NCI-H69 (cell line): Measurements from ENCODE around the gene COL5A1.

Experiments
- DNase-seq: peaks from one replicate; lab custom pipeline; 2025; lab: John Stamatoyannopoulos, UW

The COL5A1 gene

DNA sequence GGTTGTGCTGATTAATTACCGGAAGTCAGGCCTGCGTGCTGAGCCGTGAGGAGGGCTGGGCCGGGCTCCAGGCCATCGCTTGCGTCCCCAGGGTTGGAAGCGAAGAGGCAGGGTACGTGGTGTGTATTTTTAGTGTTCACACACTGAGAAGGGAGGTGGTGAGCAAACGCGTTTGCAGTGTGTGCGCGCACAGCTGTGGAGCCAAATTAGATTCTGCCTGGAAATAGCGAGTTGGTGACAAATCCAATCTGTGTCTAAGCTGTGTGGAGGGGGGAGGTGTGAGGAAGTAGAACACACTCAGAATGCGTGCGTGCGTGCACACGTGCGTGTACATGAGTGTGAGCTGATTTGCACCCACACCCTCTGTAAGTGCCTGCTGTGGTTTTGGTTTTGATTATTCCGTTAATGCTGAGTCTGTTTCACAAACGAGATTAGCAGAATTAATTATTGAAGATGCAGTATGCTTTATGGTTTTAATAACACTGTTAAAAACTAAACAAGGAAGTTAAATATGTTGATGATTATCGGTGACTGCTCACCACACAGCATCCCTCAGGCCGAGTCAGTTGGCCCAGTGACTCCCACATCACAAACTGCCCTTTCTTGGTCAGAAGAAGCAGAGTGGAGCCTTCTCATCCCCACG is 127.2 kb downstream of the COL5A1 start:
- no peak for DNase-seq

- no peak for DNase-seq
Measured at GRCh38 chr9:134770972-134771971, 129.7 kb downstream of the COL5A1 start.

DNA sequence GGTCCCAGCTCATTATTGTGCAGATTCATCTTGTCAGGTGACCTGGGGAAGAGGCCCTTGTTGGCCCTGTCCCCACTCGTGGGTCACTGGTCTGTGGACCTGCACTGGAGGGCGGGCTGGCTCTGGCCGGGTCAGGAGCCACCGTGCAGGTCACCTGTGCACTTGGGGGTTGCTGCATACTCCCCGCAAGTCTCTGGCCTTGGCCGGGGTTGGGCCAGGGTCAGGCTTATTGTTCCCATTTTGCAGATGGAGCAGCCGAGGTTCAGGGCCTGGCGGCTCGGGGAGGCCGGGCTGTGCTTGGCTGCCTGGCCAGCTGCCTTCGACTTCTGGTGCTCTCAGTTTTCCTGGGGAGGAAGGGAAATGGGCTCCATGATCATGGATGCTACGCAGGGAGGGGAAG is 130.7 kb downstream of the COL5A1 start:
- DNase-seq, result no peak

DNA sequence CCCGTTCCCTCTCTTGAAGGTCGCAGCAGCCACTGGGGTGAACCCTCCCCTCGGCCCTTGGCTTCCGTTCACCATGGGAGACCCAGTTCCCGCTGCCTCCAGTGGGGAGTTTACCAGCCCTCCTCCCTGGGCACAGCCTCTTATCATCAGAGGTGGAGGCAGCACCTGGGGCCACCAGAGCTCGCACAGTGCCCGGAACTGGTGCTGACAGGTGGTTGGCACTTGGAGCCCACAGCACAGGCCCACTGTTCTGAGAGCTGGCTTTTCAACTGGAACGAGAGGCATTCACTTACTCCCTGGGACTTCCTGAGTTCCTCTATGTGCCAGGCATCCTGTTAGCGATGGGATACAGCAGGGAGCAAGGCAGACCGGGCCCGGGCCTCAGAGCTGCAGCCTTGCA is 132.2 kb downstream of the COL5A1 start:
- DNase-seq, result no peak

GRCh38 chr9:134774410-134774809 is 132.8 kb downstream of the COL5A1 start:
- peak; percentile 80 for DNase-seq

- DNase-seq, result no peak
Measured at GRCh38 chr9:134775081-134775951, 133.7 kb downstream of the COL5A1 start.

DNA sequence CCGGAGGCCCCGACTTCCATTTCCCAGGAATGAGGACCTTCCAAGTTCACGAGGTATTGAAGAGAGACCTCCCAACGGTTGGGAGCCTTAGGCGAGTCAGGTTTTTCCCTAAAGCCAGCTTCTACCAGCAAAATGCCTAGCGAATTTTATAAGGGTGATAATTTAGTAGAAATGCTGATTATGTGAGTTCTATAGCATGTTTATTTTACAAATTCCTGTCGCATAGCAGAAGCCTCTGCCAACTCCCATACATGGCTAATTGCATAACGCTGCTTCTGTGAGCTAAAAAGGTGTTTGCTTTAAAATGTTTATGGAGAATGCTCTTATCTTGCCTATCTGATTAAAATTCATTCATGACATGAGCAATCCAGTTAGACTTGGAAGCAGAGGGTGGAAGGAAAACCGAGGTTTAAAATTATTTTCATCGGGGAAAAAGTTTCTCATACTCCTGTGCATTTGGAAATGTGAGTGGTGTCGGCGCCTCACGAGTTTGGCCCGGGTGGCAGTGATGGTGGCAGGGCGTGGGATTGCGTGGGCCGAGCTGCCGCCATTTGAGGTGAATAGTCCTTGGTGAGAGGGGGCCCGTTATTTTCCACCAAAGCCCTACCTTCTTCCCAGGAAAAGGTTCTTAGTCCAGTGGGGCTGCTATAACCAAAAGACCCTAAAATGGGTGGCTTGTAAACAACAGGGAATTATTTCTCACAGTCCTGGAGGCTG is 134.6 kb downstream of the COL5A1 start:
- DNase-seq, result no peak

GRCh38 chr9:134777153-134777552 is 135.6 kb downstream of the COL5A1 start:
- DNase-seq, result no peak

DNA sequence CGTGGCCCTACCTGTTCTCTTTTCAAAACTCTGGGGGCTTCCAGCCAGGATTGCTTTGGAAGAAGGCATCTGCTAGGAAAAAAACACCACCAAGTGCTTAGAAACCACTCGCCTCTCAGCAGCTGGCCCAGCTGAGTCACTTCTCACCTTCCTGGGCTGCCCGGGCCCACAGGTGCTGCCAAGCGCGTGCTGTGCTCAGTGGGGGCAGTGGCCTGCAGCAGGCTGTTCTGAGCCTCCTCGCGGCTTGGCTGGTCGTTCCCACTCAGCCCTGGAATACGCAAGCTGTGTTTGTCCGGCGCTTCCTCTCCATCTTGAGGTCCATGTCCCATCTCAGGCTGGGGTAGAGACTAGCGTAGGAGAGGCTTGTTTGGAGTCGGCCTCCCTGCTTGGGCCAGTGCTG is 136.6 kb downstream of the COL5A1 start:
- DNase-seq, result peak; percentile 61

GRCh38 chr9:134778841-134779411 is 137.3 kb downstream of the COL5A1 start:
- DNase-seq, result peak; percentile 95

- peak; percentile 37 for DNase-seq
Measured at GRCh38 chr9:134779640-134780039, 138.0 kb downstream of the COL5A1 start.

DNA sequence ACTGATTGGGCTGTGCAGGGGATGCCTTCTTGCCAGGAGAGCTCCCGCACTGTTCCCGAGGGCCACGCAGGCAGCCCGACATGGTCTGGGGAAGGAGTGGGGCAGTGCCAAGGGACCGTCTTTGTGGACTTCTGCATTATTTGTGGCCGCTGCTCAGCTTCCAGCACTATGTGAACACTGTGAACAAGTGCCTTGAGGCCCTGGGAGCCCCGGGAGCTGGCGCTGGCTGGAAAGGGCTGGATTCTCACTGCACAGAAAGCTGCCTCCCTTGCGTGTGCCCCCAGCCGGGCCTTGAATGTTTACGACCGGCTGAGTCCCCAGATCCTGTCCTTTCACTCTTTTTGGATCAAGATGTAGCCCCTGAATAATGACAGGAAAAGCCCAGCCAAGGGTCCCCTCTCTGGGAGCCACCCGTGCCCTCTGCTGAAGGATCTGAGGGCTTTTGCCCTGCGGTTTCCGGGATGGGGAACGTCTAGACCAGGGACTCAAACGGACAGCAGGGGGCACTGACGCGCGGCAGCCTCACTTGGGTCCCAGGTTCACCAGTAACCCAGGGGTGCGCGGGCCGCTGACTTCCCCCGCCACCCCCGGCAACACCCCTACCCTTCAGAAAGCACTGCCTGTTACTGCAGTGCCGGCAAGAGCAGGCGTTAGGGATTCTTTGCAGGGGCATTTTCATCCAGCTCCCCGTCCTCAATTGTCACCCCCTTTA is 140.1 kb downstream of the COL5A1 start:
- no peak for DNase-seq

DNA sequence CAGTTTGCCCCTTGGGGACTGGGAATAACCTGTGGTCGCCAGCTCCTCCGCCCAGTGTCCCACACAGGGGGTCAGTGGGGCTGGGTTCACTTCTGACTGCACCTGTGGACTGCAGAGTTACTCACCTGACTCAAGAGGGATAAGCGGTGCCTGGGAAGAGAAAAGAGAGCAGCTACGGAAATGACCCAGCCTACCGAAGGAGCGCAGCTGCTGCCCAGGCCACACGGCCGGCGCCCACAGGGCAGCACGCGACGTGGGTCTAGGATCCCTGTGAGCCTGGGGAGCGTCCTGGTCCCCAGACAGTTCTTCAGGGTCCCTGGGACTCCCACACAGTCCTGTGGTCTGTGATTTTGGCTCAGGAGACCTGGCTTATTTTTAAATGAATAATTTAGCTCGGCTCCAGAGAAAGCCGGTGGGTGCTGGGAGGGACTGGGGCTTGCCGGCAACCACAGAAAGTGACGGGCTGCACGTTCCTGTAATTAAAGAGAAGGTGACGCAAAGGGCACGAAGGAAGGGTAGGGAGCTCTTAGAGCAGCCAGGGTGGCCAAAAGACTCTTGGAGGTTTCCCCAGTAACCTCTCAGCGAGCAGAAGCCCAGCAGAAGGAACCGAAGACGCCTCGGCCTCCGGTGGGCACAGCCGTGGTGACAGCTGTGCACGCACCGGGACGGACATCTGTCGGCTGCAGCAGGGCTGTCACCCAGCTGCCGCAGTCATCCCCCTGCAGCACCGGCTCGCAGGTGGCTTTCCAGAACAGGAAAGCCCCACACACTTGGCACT is 141.5 kb downstream of the COL5A1 start:
- peak; percentile 47 for DNase-seq

DNA sequence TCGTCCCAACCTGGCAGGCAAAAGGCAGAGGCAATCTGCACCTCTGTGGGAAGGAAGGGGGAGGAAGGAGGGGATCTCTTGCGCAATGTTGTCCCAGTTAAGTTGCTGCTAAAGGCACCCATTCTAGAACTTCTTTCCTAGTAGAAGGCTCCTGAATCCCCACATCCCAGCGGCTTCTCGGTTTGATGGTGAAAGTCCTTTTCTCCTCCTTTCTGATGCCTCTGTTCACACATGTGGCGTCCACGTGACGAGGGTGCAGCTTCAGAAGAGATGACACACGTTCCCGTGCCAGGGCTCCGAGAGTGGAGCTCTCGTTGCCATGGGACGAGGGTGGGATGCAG is 142.1 kb downstream of the COL5A1 start:
- no peak for DNase-seq

DNA sequence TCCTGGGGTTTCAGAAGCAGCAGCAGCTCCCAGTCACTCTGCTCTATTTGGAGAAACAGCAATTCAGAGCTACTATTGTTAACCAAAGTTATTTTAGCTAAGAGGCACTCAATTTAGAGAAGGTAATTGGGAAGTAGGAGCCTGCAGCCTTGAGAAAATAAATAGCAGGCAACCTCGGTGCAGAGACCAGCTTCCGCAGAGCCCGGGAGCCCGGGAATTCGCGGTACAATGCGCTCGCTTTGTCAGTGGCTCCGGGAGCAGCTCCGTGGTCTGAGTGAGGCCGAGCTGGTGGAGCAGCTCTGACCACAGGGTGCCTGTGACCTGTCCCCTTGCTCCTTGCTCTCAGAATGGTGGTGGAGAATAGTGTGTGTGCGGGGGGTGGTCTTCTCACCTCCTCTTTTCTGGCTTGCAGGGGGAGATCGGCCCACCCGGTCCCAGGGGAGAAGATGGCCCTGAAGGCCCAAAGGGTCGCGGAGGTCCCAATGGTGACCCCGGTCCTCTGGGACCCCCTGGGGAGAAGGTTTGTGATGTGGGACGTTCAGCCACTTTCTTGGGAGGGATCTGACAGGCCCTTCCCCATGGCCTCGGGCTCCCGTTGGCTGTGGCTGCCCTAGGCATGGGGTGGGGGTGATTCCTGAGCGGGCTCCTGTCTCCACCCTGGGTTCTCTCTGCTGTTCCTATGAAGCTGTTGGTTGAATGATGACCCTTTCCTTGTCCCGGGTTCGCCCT is 143.1 kb downstream of the COL5A1 start:
- DNase-seq, result no peak

- peak; percentile 26 for DNase-seq
Measured at GRCh38 chr9:134785325-134786108, 143.9 kb downstream of the COL5A1 start.

DNA sequence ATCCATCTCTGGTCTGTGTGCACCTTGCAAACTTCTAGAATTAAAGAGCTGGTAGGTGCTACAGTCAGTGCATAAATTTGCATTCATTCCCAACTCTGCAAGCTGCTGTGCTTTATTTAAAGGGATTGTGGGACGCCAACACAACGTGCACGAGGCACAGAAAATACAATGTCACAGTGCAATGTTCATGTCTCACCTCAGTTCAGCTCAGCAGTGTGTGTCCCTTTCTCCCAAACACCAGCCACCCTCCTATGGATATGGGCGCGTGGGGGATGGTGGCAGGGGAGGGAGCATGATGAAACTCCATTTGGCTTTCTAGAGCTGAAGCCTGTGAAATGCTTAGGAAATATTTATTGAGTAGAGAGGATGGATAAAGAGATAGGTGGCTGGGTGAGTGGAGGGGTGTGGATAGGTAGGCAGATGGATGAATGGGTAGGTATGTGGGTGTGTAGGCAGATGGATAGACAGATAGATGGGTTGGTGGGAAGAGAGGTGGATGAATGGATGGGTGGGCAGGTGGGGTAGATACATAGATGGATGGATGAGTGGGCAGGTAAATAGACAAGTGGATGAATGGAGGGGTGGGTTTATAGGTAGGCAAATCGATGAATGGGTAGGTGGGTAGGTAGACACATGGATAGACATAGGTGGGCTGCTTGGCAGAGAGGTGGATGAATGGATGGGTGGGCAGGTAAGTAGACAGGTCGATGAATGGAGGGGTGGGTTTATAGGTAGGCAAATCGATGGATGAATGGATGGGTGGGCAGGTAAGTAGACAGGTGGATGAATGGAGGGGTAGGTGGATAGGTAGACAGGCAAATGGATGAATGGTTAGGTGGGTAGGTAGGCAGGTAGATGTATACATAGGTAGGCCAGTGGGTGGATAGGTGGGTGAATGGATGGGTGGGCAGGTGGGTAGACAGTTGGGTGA is 146.3 kb downstream of the COL5A1 start:
- no peak for DNase-seq
